HG02973 (cell line): ENCODE measurements around the gene RNF212B.

Experiments
- ATAC-seq: cut with Tn5 transposase; IDR thresholded peaks from one replicate; pipeline ENCODE4 v1.9.1; 2021; ENCODE audit warnings: moderate library complexity; ENCODE audit not compliant: unreplicated experiment

Gene RNF212B

GRCh38 chr14:23310546-23310945 is 72.8 kb downstream of the RNF212B start:
- no peak for ATAC-seq

- ATAC-seq: no peak
Observed at GRCh38 chr14:23316300-23316699, 78.6 kb downstream of the RNF212B start.

DNA sequence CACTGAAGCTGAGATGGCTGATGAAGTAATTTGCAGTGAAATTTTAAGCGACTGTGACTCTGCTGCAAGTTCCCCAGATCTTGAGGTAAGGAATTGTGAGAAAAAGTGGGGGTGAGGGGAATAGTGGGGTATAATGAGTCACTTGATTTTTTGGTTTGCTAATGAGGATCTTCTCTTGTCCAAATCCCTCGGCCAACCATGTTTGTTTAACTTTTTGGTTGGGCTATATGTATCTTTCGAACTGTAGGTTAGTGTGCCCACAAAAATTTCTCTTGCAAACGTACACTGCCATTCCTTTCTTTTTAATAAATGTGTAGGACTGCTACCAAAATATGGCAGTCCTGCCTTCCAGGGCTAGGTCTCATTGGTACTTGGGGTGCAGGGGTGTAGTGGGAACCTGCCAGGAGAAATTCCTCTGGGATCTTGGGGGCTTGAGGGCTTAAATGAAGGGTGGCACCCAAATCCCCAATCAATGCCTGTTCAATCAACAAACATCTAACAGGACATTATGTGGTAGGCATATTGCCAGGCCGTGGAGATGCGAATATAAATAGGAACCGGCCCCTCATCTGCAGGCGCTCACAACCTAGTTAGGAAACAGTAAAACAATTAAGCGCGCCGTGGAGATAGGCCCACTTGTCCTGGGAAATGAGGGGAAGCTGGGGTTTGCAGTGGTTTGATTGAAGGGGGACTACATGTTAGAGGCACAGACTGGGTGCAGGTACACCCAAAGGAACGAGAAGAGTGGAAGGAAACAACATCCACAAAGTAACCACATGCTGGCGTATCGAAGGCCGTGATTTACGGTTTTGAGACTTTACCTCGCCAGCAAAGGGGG is 82.2 kb downstream of the RNF212B start:
- ATAC-seq: no peak

GRCh38 chr14:23320584-23321571 is 83.1 kb downstream of the RNF212B start, which contains the start of gene PABPN1:
Gene PABPN1, plus strand, starts transcription at chr14:23321457. Its CDS starts 13 bp downstream, at chr14:23321470.
- ATAC-seq: peak; percentile 88

- ATAC-seq: peak; percentile 5
Observed at GRCh38 chr14:23321572-23322547, 84.1 kb downstream of the RNF212B start.
